Fibroblast of peridontal ligament (primary cell): ENCODE results near the gene ERC2.
A peak's percentile ranks its signal among the peaks of the same experiment; 100 is the strongest.

Source experiments
- DNase-seq: peaks from one replicate; pipeline ENCODE4 v3.0.0-alpha.2; 2010; ENCODE audit errors: extremely low read depth

ERC2 gene

GRCh38 chr3:55557549-55557948 is 910.7 kb downstream of the ERC2 start:
- no peak for DNase-seq

GRCh38 chr3:55556619-55557537 is 911.4 kb downstream of the ERC2 start:
- DNase-seq, result no peak

- DNase-seq, result no peak
These were observed 912.2 kb downstream of the ERC2 start for GRCh38 chr3:55555873-55556618.

GRCh38 chr3:55554634-55555425 is 913.4 kb downstream of the ERC2 start:
- DNase-seq, result peak; percentile 15

GRCh38 chr3:55551644-55552043 is 916.6 kb downstream of the ERC2 start:
- DNase-seq, result no peak

- DNase-seq, result peak; percentile 50
These were observed 919.1 kb downstream of the ERC2 start for GRCh38 chr3:55549177-55549576.

- DNase-seq, result no peak
These were observed 921.2 kb downstream of the ERC2 start for GRCh38 chr3:55546866-55547669.

- DNase-seq, result no peak
These were observed 922.3 kb downstream of the ERC2 start for GRCh38 chr3:55545995-55546394.

- DNase-seq, result no peak
These were observed 924.0 kb downstream of the ERC2 start for GRCh38 chr3:55544219-55544618.

- DNase-seq, result no peak
These were observed 925.1 kb downstream of the ERC2 start for GRCh38 chr3:55543181-55543614.

- DNase-seq, result no peak
These were observed 926.8 kb downstream of the ERC2 start for GRCh38 chr3:55541456-55541855.

- DNase-seq, result no peak
These were observed 927.3 kb downstream of the ERC2 start for GRCh38 chr3:55541016-55541415.

GRCh38 chr3:55540579-55540978 is 927.7 kb downstream of the ERC2 start:
- no peak for DNase-seq

- DNase-seq, result no peak
These were observed 930.1 kb downstream of the ERC2 start for GRCh38 chr3:55538158-55538557.

GRCh38 chr3:55537563-55537962 is 930.7 kb downstream of the ERC2 start:
- DNase-seq, result no peak

GRCh38 chr3:55537129-55537528 is 931.1 kb downstream of the ERC2 start:
- DNase-seq, result no peak

GRCh38 chr3:55534876-55535275 is 933.4 kb downstream of the ERC2 start:
- DNase-seq, result no peak

- DNase-seq, result no peak
These were observed 935.5 kb downstream of the ERC2 start for GRCh38 chr3:55532806-55533205.

- no peak for DNase-seq
These were observed 936.9 kb downstream of the ERC2 start for GRCh38 chr3:55531321-55531720.

GRCh38 chr3:55527361-55527760 is 940.9 kb downstream of the ERC2 start:
- no peak for DNase-seq

- no peak for DNase-seq
These were observed 941.8 kb downstream of the ERC2 start for GRCh38 chr3:55526332-55527030.
